ENCODE results near the gene KRTAP10-12.

Gene KRTAP10-12

GRCh38 chr21:44709426-44710293, 12.7 kb downstream of the KRTAP10-12 start:
- DNase-seq (ENCODE audit: low read depth, low spot score) = peak; percentile 40

GRCh38 chr21:44710294-44710665, 13.3 kb downstream of the KRTAP10-12 start:
- no peak overlapping the region for H3K27ac ChIP-seq
- DNase-seq (ENCODE audit: low read depth, low spot score) = no peak

More at GRCh38 chr21:44709426-44710293, 12.7 kb downstream of the KRTAP10-12 start:
- no peak overlapping the region for H3K27ac ChIP-seq

- DNase-seq (ENCODE audit: low read depth, low spot score) = peak; percentile 5
- H3K27ac ChIP-seq = no peak overlapping the region
Measured at GRCh38 chr21:44710756-44711326, 13.9 kb downstream of the KRTAP10-12 start.

GRCh38 chr21:44711327-44712202, 14.6 kb downstream of the KRTAP10-12 start, which contains the start of gene TSPEAR:
TSS of gene TSPEAR (minus strand) at chr21:44711572. CDS start at chr21:44711514, 58 bp downstream.
- DNase-seq (ENCODE audit: low read depth, low spot score) = no peak
- no peak within 1 kb of the TSS for H3K27ac ChIP-seq

GRCh38 chr21:44712203-44713028, 15.4 kb downstream of the KRTAP10-12 start:
- no peak for DNase-seq (ENCODE audit: low read depth, low spot score)
- no peak overlapping the region for H3K27ac ChIP-seq

GRCh38 chr21:44713130-44713529, 16.2 kb downstream of the KRTAP10-12 start:
- H3K27ac ChIP-seq = no peak overlapping the region
- no peak for DNase-seq (ENCODE audit: low read depth, low spot score)

GRCh38 chr21:44713846-44714245, 16.9 kb downstream of the KRTAP10-12 start:
- no peak for DNase-seq (ENCODE audit: low read depth, low spot score)
- no peak overlapping the region for H3K27ac ChIP-seq

- no peak overlapping the region for H3K27ac ChIP-seq
- DNase-seq (ENCODE audit: low read depth, low spot score) = no peak
Measured at GRCh38 chr21:44714905-44715304, 17.9 kb downstream of the KRTAP10-12 start.

GRCh38 chr21:44716984-44717383, 20.0 kb downstream of the KRTAP10-12 start:
- no peak for DNase-seq (ENCODE audit: low read depth, low spot score)
- H3K27ac ChIP-seq = no peak overlapping the region

GRCh38 chr21:44718093-44718492, 21.1 kb downstream of the KRTAP10-12 start:
- H3K27ac ChIP-seq = no peak overlapping the region
- no peak for DNase-seq (ENCODE audit: low read depth, low spot score)

- no peak for DNase-seq (ENCODE audit: low read depth, low spot score)
- H3K27ac ChIP-seq = no peak overlapping the region
Measured at GRCh38 chr21:44718571-44718970, 21.6 kb downstream of the KRTAP10-12 start.

- no peak for DNase-seq (ENCODE audit: low read depth, low spot score)
- H3K27ac ChIP-seq = no peak overlapping the region
Measured at GRCh38 chr21:44720170-44720569, 23.2 kb downstream of the KRTAP10-12 start.

GRCh38 chr21:44722731-44723130, 25.8 kb downstream of the KRTAP10-12 start:
- no peak overlapping the region for H3K27ac ChIP-seq
- DNase-seq (ENCODE audit: low read depth, low spot score) = no peak

- H3K27ac ChIP-seq = no peak overlapping the region
- DNase-seq (ENCODE audit: low read depth, low spot score) = no peak
Measured at GRCh38 chr21:44723177-44724131, 26.5 kb downstream of the KRTAP10-12 start.

- H3K27ac ChIP-seq = no peak overlapping the region
- DNase-seq (ENCODE audit: low read depth, low spot score) = no peak
Measured at GRCh38 chr21:44724196-44724595, 27.2 kb downstream of the KRTAP10-12 start.

- DNase-seq (ENCODE audit: low read depth, low spot score) = no peak
- H3K27ac ChIP-seq = no peak overlapping the region
Measured at GRCh38 chr21:44724926-44725325, 28.0 kb downstream of the KRTAP10-12 start.

GRCh38 chr21:44726826-44727225, 29.9 kb downstream of the KRTAP10-12 start:
- H3K27ac ChIP-seq = no peak overlapping the region
- no peak for DNase-seq (ENCODE audit: low read depth, low spot score)

GRCh38 chr21:44727321-44727720, 30.3 kb downstream of the KRTAP10-12 start:
- H3K27ac ChIP-seq = no peak overlapping the region
- DNase-seq (ENCODE audit: low read depth, low spot score) = no peak

- no peak overlapping the region for H3K27ac ChIP-seq
- DNase-seq (ENCODE audit: low read depth, low spot score) = no peak
Measured at GRCh38 chr21:44727757-44728156, 30.8 kb downstream of the KRTAP10-12 start.

Measured in epithelial cell of prostate (primary cell).